Thyroid gland (tissue), 4 donors: ENCODE data around the gene SMARCAD1.

Experiments
- POLR2A ChIP-seq, 2 donors: fragments of 450-650 bp; IDR thresholded peaks; one replicate each; pipeline ENCODE4 v1.6.1; 2017; ENCODE audit warnings: antibody characterized with exemption in 2 of 2, mild to moderate bottlenecking in 2 of 2, moderate library complexity in 1 of 2
- TF ChIP-seq, protein P1 (sequence below), 6 experiments: fragments of 200-600 bp in 3 of 6; fragments of 450-650 bp in 3 of 6; sonication (generic) in 3 of 6; IDR thresholded peaks; one replicate each; pipeline ENCODE4 v1.5.1; 2016 to 2019; ENCODE audit warnings: antibody characterized with exemption in 6 of 6, mild to moderate bottlenecking in 2 of 6, inconsistent platforms in 1 of 6, moderate library complexity in 1 of 6

DNA sequence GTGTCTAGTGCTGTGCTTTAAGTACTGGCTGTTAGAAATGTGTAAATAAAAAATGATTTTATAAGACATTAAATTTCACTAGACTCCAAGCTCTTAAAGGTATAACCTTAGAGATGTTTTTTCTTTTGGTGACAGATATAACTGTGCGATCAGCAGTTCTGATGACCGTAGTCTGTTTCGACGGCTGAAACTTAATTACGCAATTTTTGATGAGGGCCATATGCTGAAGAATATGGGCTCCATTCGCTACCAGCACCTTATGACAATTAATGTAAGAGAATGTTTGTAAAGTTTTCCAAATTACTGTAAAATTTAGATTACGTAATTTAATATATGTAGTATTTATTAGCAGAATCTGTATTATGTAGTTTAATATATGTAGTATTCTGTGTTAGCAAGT, 68.5 kb downstream of the SMARCAD1 start:
- TF ChIP-seq, protein P1, sequence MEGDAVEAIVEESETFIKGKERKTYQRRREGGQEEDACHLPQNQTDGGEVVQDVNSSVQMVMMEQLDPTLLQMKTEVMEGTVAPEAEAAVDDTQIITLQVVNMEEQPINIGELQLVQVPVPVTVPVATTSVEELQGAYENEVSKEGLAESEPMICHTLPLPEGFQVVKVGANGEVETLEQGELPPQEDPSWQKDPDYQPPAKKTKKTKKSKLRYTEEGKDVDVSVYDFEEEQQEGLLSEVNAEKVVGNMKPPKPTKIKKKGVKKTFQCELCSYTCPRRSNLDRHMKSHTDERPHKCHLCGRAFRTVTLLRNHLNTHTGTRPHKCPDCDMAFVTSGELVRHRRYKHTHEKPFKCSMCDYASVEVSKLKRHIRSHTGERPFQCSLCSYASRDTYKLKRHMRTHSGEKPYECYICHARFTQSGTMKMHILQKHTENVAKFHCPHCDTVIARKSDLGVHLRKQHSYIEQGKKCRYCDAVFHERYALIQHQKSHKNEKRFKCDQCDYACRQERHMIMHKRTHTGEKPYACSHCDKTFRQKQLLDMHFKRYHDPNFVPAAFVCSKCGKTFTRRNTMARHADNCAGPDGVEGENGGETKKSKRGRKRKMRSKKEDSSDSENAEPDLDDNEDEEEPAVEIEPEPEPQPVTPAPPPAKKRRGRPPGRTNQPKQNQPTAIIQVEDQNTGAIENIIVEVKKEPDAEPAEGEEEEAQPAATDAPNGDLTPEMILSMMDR (IDR thresholded peaks at IDR 0.05), result no peak
- TF ChIP-seq POLR2A (IDR thresholded peaks at IDR 0.05), result no peak
